Osteocyte (in vitro differentiated cells): ENCODE results near the gene ATP1B1. TPM values are rescaled to one million over a fixed set of nuclear protein-coding genes. Genes with fewer than 3 reads are reported as not detected.

Experiments used
- DNase-seq: peaks from one replicate; pipeline ENCODE4 v3.0.0; 2021; ENCODE audit warnings: mixed read lengths; ENCODE audit not compliant: unreplicated experiment; ENCODE audit errors: extremely low spot score
- H3K27ac Mint-ChIP-seq: one replicate; pipeline ENCODE4 v1.8.0; 2021; ENCODE audit warnings: mild to moderate bottlenecking, mixed read lengths; ENCODE audit not compliant: unreplicated experiment
- H3K27me3 Mint-ChIP-seq: one replicate; pipeline ENCODE4 v1.8.0; 2021; ENCODE audit warnings: mixed read lengths; ENCODE audit not compliant: unreplicated experiment
- H3K36me3 Mint-ChIP-seq: one replicate; pipeline ENCODE4 v1.8.0; 2021; ENCODE audit warnings: mixed read lengths; ENCODE audit not compliant: unreplicated experiment
- H3K4me1 Mint-ChIP-seq: one replicate; pipeline ENCODE4 v1.8.0; 2021; ENCODE audit warnings: mixed read lengths; ENCODE audit not compliant: unreplicated experiment
- H3K4me3 Mint-ChIP-seq: one replicate; pipeline ENCODE4 v1.8.0; 2021; ENCODE audit warnings: mild to moderate bottlenecking, moderate library complexity, mixed read lengths; ENCODE audit not compliant: unreplicated experiment
- H3K9me3 Mint-ChIP-seq: one replicate; pipeline ENCODE4 v1.8.0; 2021; ENCODE audit warnings: mixed read lengths; ENCODE audit not compliant: unreplicated experiment
- CTCF ChIP-seq: fragments of 200-600 bp; sonication (generic); IDR thresholded peaks from 2 replicates; pipeline ENCODE4 v1.5.0; 2021; ENCODE audit warnings: antibody characterized with exemption, mild to moderate bottlenecking, moderate library complexity
- total RNA-seq: library from RNA; stranded (reverse); gene quantifications from 2 replicates; pipeline ENCODE4 v1.2.1, GENCODE V29; 2021

ATP1B1 gene
- total RNA-seq, 1 donor from 2014 or later = 42.0 TPM

GRCh38 chr1:169062152-169062551 lies 44.3 kb upstream of the ATP1B1 start:
- Mint-ChIP-seq H3K9me3 (peaks cover 20% of the 10 kb centered on the region), H3K27me3 (peaks cover 2% of the 10 kb centered on the region), H3K27ac (no peak overlapping the region), H3K4me1 (no peaks in the 10 kb centered on the region), H3K36me3 (no peaks in the 10 kb centered on the region), H3K4me3 (no peak overlapping the region)
- DNase-seq = no peak
- TF ChIP-seq CTCF = no peak

- no peak for TF ChIP-seq CTCF
- no peaks in the 10 kb centered on the region for H3K4me1 Mint-ChIP-seq
- no peak for DNase-seq
- no peak overlapping the region for H3K4me3 Mint-ChIP-seq
- peaks cover 21% of the 10 kb centered on the region for H3K9me3 Mint-ChIP-seq
- H3K27me3 Mint-ChIP-seq = peaks cover 2% of the 10 kb centered on the region
- H3K27ac Mint-ChIP-seq = no peak overlapping the region
- H3K36me3 Mint-ChIP-seq = no peaks in the 10 kb centered on the region
Observed at GRCh38 chr1:169064103-169064502, 42.4 kb upstream of the ATP1B1 start.

- peaks cover 24% of the 10 kb centered on the region for H3K4me1 Mint-ChIP-seq
- H3K36me3 Mint-ChIP-seq = no peaks in the 10 kb centered on the region
- H3K4me3 Mint-ChIP-seq = no peak overlapping the region
- DNase-seq = no peak
- TF ChIP-seq CTCF = no peak
- peak overlapping the region; percentile 48 for H3K27ac Mint-ChIP-seq
- peaks cover 12% of the 10 kb centered on the region for H3K9me3 Mint-ChIP-seq
- no peaks in the 10 kb centered on the region for H3K27me3 Mint-ChIP-seq
Observed at GRCh38 chr1:169070547-169070946, 35.9 kb upstream of the ATP1B1 start.

GRCh38 chr1:169070958-169071357 lies 35.5 kb upstream of the ATP1B1 start:
- no peaks in the 10 kb centered on the region for H3K36me3 Mint-ChIP-seq
- H3K27ac Mint-ChIP-seq = peak overlapping the region; percentile 48
- no peak for TF ChIP-seq CTCF
- peaks cover 8% of the 10 kb centered on the region for H3K9me3 Mint-ChIP-seq
- H3K4me3 Mint-ChIP-seq = no peak overlapping the region
- peaks cover 24% of the 10 kb centered on the region for H3K4me1 Mint-ChIP-seq
- DNase-seq = no peak
- no peaks in the 10 kb centered on the region for H3K27me3 Mint-ChIP-seq

GRCh38 chr1:169072945-169073725 lies 33.4 kb upstream of the ATP1B1 start:
- H3K27me3 Mint-ChIP-seq = no peaks in the 10 kb centered on the region
- DNase-seq = no peak
- H3K27ac Mint-ChIP-seq = no peak overlapping the region
- no peaks in the 10 kb centered on the region for H3K9me3 Mint-ChIP-seq
- H3K36me3 Mint-ChIP-seq = no peaks in the 10 kb centered on the region
- H3K4me3 Mint-ChIP-seq = no peak overlapping the region
- H3K4me1 Mint-ChIP-seq = peaks cover 24% of the 10 kb centered on the region
- no peak for TF ChIP-seq CTCF
